Astrocyte (in vitro differentiated cells and primary cell): ENCODE data around the gene CNGA4.
"Not testable (repeated sequence)": the region's sequence is repeated elsewhere in the genome, so short reads cannot be mapped to it uniquely, and the experiment has no call there.

Experiments
- EZH2 ChIP-seq: IDR thresholded peaks from 2 replicates; pipeline ENCODE4 v1.6.1; 2012; ENCODE audit warnings: mild to moderate bottlenecking, low read length, inconsistent platforms; ENCODE audit not compliant: insufficient read depth
- TF ChIP-seq, protein P1 (sequence below): IDR thresholded peaks from 2 replicates; pipeline ENCODE4 v1.5.1; 2011; ENCODE audit warnings: low read depth, mild to moderate bottlenecking, inconsistent platforms, low read length, moderate library complexity; ENCODE audit not compliant: insufficient read depth

DNA sequence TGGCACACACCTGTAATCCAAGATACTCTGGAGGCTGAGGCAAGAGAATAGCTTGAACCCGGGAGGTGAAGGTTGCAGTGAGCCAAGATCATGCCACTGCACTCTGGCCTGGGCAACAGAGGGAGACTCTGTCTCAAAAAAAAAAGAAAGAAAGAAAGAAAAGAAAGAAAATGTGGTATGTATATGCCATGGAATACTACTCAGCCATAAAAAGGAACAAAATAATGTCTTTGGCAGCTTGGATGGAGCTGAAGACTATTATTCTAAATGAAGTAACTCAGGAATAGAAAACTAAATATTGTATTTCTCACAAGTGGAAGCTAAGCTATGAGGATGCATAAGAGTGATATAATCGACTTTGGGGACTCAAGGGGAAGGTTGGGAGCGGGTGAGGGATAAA is 10.0 kb downstream of the CNGA4 start:
- TF ChIP-seq, protein P1, sequence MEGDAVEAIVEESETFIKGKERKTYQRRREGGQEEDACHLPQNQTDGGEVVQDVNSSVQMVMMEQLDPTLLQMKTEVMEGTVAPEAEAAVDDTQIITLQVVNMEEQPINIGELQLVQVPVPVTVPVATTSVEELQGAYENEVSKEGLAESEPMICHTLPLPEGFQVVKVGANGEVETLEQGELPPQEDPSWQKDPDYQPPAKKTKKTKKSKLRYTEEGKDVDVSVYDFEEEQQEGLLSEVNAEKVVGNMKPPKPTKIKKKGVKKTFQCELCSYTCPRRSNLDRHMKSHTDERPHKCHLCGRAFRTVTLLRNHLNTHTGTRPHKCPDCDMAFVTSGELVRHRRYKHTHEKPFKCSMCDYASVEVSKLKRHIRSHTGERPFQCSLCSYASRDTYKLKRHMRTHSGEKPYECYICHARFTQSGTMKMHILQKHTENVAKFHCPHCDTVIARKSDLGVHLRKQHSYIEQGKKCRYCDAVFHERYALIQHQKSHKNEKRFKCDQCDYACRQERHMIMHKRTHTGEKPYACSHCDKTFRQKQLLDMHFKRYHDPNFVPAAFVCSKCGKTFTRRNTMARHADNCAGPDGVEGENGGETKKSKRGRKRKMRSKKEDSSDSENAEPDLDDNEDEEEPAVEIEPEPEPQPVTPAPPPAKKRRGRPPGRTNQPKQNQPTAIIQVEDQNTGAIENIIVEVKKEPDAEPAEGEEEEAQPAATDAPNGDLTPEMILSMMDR: not testable (repeated sequence)
- TF ChIP-seq EZH2: not testable (repeated sequence)
